Measurements from ENCODE around the gene C1orf210.

Gene C1orf210

GRCh38 chr1:43273708-43274107, 11.7 kb downstream of the C1orf210 start:
- no peak for DNase-seq (ENCODE audit: low read depth)

- DNase-seq (ENCODE audit: low read depth) = no peak
Measured at GRCh38 chr1:43272576-43273571, 12.5 kb downstream of the C1orf210 start.

- no peak for DNase-seq (ENCODE audit: low read depth)
Measured at GRCh38 chr1:43272161-43272560, 13.2 kb downstream of the C1orf210 start.

GRCh38 chr1:43271186-43272118, 13.9 kb downstream of the C1orf210 start:
- DNase-seq (ENCODE audit: low read depth) = no peak

- no peak for DNase-seq (ENCODE audit: low read depth)
Measured at GRCh38 chr1:43270421-43271095, 14.8 kb downstream of the C1orf210 start.

- no peak for DNase-seq (ENCODE audit: low read depth)
Measured at GRCh38 chr1:43269627-43270375, 15.6 kb downstream of the C1orf210 start, which contains the start of gene TMEM125. TSS of gene TMEM125 (plus strand) at chr1:43269983. CDS start at chr1:43272723, 2,740 bp downstream.

- DNase-seq (ENCODE audit: low read depth) = no peak
Measured at GRCh38 chr1:43267818-43268425, 17.5 kb downstream of the C1orf210 start.

GRCh38 chr1:43267291-43267805, 18.0 kb downstream of the C1orf210 start:
- no peak for DNase-seq (ENCODE audit: low read depth)

GRCh38 chr1:43266881-43267280, 18.5 kb downstream of the C1orf210 start:
- no peak for DNase-seq (ENCODE audit: low read depth)

- no peak for DNase-seq (ENCODE audit: low read depth)
Measured at GRCh38 chr1:43265431-43265830, 19.9 kb downstream of the C1orf210 start.

GRCh38 chr1:43258370-43258769, 27.0 kb downstream of the C1orf210 start:
- no peak for DNase-seq (ENCODE audit: low read depth)

- no peak for DNase-seq (ENCODE audit: low read depth)
Measured at GRCh38 chr1:43256675-43257570, 28.5 kb downstream of the C1orf210 start.

GRCh38 chr1:43255438-43256210, 29.8 kb downstream of the C1orf210 start:
- no peak for DNase-seq (ENCODE audit: low read depth)

GRCh38 chr1:43253876-43254275, 31.5 kb downstream of the C1orf210 start:
- no peak for DNase-seq (ENCODE audit: low read depth)

GRCh38 chr1:43253173-43253572, 32.2 kb downstream of the C1orf210 start:
- DNase-seq (ENCODE audit: low read depth) = no peak

GRCh38 chr1:43252225-43252624, 33.2 kb downstream of the C1orf210 start:
- no peak for DNase-seq (ENCODE audit: low read depth)

GRCh38 chr1:43251024-43251423, 34.4 kb downstream of the C1orf210 start:
- DNase-seq (ENCODE audit: low read depth) = no peak

- no peak for DNase-seq (ENCODE audit: low read depth)
Measured at GRCh38 chr1:43250351-43250761, 35.0 kb downstream of the C1orf210 start.

Measured in activated T-cell treated with anti-CD3 and anti-CD28 coated beads for 48 hours (primary cell).